ENCODE results near the gene PTPRT. TPM values are rescaled to one million over a fixed set of nuclear protein-coding genes. Genes with fewer than 3 reads are reported as not detected.

Gene PTPRT
- total RNA-seq, 6 experiments from 2014 or later: not detected

- Mint-ChIP-seq H3K4me3 (no peak overlapping the region), H3K36me3 (ENCODE audit: low read depth) (no peaks in the 10 kb centered on the region), H3K27ac (no peak overlapping the region), H3K27me3 (ENCODE audit: insufficient read depth) (no peaks in the 10 kb centered on the region), H3K9me3 (peaks cover 44% of the 10 kb centered on the region), H3K4me1 (ENCODE audit: low read depth) (no peaks in the 10 kb centered on the region)
- TF ChIP-seq, protein P1, sequence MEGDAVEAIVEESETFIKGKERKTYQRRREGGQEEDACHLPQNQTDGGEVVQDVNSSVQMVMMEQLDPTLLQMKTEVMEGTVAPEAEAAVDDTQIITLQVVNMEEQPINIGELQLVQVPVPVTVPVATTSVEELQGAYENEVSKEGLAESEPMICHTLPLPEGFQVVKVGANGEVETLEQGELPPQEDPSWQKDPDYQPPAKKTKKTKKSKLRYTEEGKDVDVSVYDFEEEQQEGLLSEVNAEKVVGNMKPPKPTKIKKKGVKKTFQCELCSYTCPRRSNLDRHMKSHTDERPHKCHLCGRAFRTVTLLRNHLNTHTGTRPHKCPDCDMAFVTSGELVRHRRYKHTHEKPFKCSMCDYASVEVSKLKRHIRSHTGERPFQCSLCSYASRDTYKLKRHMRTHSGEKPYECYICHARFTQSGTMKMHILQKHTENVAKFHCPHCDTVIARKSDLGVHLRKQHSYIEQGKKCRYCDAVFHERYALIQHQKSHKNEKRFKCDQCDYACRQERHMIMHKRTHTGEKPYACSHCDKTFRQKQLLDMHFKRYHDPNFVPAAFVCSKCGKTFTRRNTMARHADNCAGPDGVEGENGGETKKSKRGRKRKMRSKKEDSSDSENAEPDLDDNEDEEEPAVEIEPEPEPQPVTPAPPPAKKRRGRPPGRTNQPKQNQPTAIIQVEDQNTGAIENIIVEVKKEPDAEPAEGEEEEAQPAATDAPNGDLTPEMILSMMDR (IDR thresholded peaks at IDR 0.05): no peak
- no peak for DNase-seq
These were observed 914.7 kb downstream of the PTPRT start for GRCh38 chr20:42274986-42275385.

- TF ChIP-seq, protein P1 (IDR thresholded peaks at IDR 0.05): no peak
- Mint-ChIP-seq H3K27ac (no peak overlapping the region), H3K36me3 (ENCODE audit: low read depth) (no peaks in the 10 kb centered on the region), H3K27me3 (ENCODE audit: insufficient read depth) (no peaks in the 10 kb centered on the region), H3K9me3 (peaks cover 39% of the 10 kb centered on the region), H3K4me3 (no peak overlapping the region), H3K4me1 (ENCODE audit: low read depth) (no peaks in the 10 kb centered on the region)
- DNase-seq: no peak
These were observed 917.2 kb downstream of the PTPRT start for GRCh38 chr20:42272516-42272915.

DNA sequence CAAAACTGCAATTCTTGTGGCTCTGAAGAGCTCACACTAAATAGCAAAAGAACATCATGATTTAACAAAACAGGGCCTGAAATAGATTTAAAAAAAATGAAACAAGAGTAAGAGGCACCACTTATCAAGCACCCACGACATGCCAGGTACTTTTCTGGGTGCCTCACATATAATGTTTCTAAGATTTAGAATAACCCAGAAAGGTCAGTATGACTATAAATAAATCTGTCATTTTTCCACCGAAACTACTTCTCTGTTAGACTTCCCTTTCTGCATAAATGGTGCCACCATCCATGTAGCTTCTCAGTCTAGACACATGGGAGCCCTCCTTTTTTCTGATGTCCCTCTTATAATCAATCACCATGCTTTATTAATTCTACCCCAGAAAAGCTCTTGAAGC, 919.2 kb downstream of the PTPRT start:
- Mint-ChIP-seq H3K9me3 (peaks cover 42% of the 10 kb centered on the region), H3K27me3 (ENCODE audit: insufficient read depth) (peaks cover under 1% of the 10 kb centered on the region; the same call in 1 of the 2 replicates)

GRCh38 chr20:42267793-42268384, 921.8 kb downstream of the PTPRT start:
- peaks cover 2% of the 10 kb centered on the region; the same call in 1 of the 2 replicates for H3K27me3 Mint-ChIP-seq (ENCODE audit: insufficient read depth)
- H3K4me3 Mint-ChIP-seq: no peak overlapping the region
- H3K9me3 Mint-ChIP-seq: peaks cover 54% of the 10 kb centered on the region
- H3K27ac Mint-ChIP-seq: no peak overlapping the region
- no peaks in the 10 kb centered on the region for H3K4me1 Mint-ChIP-seq (ENCODE audit: low read depth)
- no peak for DNase-seq
- TF ChIP-seq, protein P1 (IDR thresholded peaks at IDR 0.05): no peak
- peaks cover under 1% of the 10 kb centered on the region; the same call in 1 of the 2 replicates for H3K36me3 Mint-ChIP-seq (ENCODE audit: low read depth)

More for the DNA sequence above, 919.2 kb downstream of the PTPRT start:
- Mint-ChIP-seq H3K27ac (no peak overlapping the region), H3K4me3 (no peak overlapping the region), H3K36me3 (ENCODE audit: low read depth) (no peaks in the 10 kb centered on the region), H3K4me1 (ENCODE audit: low read depth) (no peaks in the 10 kb centered on the region)
- no peak for DNase-seq
- TF ChIP-seq, protein P1 (IDR thresholded peaks at IDR 0.05): no peak

- H3K4me1 Mint-ChIP-seq (ENCODE audit: low read depth): no peaks in the 10 kb centered on the region
- H3K9me3 Mint-ChIP-seq: peaks cover 66% of the 10 kb centered on the region
- TF ChIP-seq, protein P1 (IDR thresholded peaks at IDR 0.05): no peak
- no peak for DNase-seq
- H3K36me3 Mint-ChIP-seq (ENCODE audit: low read depth): peaks cover 5% of the 10 kb centered on the region; the same call in 1 of the 2 replicates
- H3K27me3 Mint-ChIP-seq (ENCODE audit: insufficient read depth): peaks cover 2% of the 10 kb centered on the region; the same call in 1 of the 2 replicates
- no peak overlapping the region for H3K27ac Mint-ChIP-seq
- no peak overlapping the region for H3K4me3 Mint-ChIP-seq
These were observed 927.9 kb downstream of the PTPRT start for GRCh38 chr20:42261766-42262270.
